Measurements from ENCODE around the gene WDR36. TPM values are rescaled to one million over a fixed set of nuclear protein-coding genes. Genes with fewer than 3 reads are reported as not detected.
A peak's percentile ranks its signal among the peaks of the same experiment; 100 is the strongest.

Gene WDR36
- total and polyA plus RNA-seq, 2 of the 13 experiments (the other 11 are each of a cell fraction or from before 2014, with no cell fraction given), result 18.2 to 40.6 TPM

DNA sequence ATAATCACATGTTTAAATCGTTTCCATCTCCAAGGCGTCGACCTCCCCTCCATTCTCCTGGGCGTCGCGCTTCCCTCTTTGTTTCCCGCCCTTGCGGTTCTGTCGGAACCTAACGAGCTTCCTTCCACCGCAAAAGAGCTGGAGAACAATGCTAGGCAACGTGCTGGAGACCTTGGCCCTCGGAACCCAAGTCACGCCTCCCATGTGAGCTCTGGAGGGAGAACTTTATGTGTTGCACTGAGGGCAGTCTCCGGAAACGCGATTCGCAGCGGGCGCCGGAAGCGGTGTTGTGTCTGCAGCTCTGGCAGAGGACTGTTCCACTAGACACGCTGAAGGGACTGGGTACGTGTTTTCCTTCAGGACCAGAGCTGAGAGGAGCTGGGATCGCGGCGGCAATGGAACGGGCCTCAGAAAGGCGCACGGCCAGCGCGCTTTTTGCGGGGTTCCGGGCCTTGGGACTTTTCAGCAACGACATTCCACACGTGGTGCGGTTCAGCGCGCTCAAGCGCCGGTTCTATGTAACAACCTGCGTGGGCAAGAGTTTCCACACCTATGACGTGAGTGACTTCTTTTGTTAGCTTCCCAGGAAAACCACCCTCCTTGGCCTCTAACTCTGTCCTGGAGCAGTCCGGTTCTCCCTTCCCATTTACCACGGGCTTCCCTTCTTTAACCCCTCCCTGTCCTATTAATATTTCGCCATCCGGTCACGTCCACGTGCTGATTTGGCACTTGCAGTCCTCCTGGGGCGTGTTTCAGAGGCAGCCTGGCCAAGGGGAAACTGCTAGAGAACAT, at the start of gene WDR36 (continued):
- TF ChIP-seq, protein P1, sequence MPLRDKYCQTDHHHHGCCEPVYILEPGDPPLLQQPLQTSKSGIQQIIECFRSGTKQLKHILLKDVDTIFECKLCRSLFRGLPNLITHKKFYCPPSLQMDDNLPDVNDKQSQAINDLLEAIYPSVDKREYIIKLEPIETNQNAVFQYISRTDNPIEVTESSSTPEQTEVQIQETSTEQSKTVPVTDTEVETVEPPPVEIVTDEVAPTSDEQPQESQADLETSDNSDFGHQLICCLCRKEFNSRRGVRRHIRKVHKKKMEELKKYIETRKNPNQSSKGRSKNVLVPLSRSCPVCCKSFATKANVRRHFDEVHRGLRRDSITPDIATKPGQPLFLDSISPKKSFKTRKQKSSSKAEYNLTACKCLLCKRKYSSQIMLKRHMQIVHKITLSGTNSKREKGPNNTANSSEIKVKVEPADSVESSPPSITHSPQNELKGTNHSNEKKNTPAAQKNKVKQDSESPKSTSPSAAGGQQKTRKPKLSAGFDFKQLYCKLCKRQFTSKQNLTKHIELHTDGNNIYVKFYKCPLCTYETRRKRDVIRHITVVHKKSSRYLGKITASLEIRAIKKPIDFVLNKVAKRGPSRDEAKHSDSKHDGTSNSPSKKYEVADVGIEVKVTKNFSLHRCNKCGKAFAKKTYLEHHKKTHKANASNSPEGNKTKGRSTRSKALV (CRISPR knock-in tag; IDR thresholded peaks at IDR 0.05), result peak; percentile 82
- TF ChIP-seq ZNF7 (CRISPR knock-in tag; IDR thresholded peaks at IDR 0.05), result peak; percentile 55; the same call in 1 of the 2 replicates
- TF ChIP-seq NONO (IDR thresholded peaks at IDR 0.05), result no peak
- TF ChIP-seq NONO (CRISPR knock-in tag; conservative IDR thresholded peaks at IDR 0.05), result peak; percentile 99
- TF ChIP-seq, protein P2, sequence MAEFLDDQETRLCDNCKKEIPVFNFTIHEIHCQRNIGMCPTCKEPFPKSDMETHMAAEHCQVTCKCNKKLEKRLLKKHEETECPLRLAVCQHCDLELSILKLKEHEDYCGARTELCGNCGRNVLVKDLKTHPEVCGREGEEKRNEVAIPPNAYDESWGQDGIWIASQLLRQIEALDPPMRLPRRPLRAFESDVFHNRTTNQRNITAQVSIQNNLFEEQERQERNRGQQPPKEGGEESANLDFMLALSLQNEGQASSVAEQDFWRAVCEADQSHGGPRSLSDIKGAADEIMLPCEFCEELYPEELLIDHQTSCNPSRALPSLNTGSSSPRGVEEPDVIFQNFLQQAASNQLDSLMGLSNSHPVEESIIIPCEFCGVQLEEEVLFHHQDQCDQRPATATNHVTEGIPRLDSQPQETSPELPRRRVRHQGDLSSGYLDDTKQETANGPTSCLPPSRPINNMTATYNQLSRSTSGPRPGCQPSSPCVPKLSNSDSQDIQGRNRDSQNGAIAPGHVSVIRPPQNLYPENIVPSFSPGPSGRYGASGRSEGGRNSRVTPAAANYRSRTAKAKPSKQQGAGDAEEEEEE (CRISPR knock-in tag; IDR thresholded peaks at IDR 0.05; ENCODE audit: borderline replicate concordance), result peak; percentile 67; the same call in 1 of the 2 replicates
- no peak for TF ChIP-seq CENPX (CRISPR knock-in tag; IDR thresholded peaks at IDR 0.05)
- TF ChIP-seq JARID2 (CRISPR knock-in tag; IDR thresholded peaks at IDR 0.05; ENCODE audit: insufficient replicate concordance), result no peak
- TF ChIP-seq ZNF788 (CRISPR knock-in tag; IDR thresholded peaks at IDR 0.05; ENCODE audit: borderline replicate concordance), result peak; percentile 99
- peak; percentile 99 for TF ChIP-seq ZNF792 (CRISPR knock-in tag; IDR thresholded peaks at IDR 0.05)
- peak; percentile 91 for TF ChIP-seq MIER2 (CRISPR knock-in tag; IDR thresholded peaks at IDR 0.05)
- peak; percentile 99 for TF ChIP-seq PHF20 (CRISPR knock-in tag; IDR thresholded peaks at IDR 0.05)
- TF ChIP-seq, protein P3, sequence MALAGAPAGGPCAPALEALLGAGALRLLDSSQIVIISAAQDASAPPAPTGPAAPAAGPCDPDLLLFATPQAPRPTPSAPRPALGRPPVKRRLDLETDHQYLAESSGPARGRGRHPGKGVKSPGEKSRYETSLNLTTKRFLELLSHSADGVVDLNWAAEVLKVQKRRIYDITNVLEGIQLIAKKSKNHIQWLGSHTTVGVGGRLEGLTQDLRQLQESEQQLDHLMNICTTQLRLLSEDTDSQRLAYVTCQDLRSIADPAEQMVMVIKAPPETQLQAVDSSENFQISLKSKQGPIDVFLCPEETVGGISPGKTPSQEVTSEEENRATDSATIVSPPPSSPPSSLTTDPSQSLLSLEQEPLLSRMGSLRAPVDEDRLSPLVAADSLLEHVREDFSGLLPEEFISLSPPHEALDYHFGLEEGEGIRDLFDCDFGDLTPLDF (CRISPR knock-in tag; IDR thresholded peaks at IDR 0.05), result peak; percentile 89
- peak; percentile 99 for TF ChIP-seq ZSCAN30 (CRISPR knock-in tag; IDR thresholded peaks at IDR 0.05)
- 0 out of 2 replicates have a peak, but pooled peaks have one; percentile 61 for TF ChIP-seq RCOR2 (CRISPR knock-in tag; IDR thresholded peaks at IDR 0.05)
- peak; percentile 94 for TF ChIP-seq ZBTB20 (CRISPR knock-in tag; IDR thresholded peaks at IDR 0.05; ENCODE audit: borderline replicate concordance, low read depth)
- peak; percentile 86 for TF ChIP-seq ZBTB1 (CRISPR knock-in tag; IDR thresholded peaks at IDR 0.05; ENCODE audit: borderline replicate concordance)
- peak; percentile 95 for TF ChIP-seq ZNF672 (CRISPR knock-in tag; IDR thresholded peaks at IDR 0.05)
- TF ChIP-seq ZBTB7B (CRISPR knock-in tag; IDR thresholded peaks at IDR 0.05), result peak; percentile 58; the same call in 1 of the 2 replicates
- peak; percentile 82; the same call in 1 of the 2 replicates for TF ChIP-seq NFIB (CRISPR knock-in tag; IDR thresholded peaks at IDR 0.05; ENCODE audit: borderline replicate concordance)
- no peak for TF ChIP-seq U2AF1 (optimal IDR thresholded peaks at IDR 0.05; ENCODE audit: low read depth, low read length)
- TF ChIP-seq ZNF3 (CRISPR knock-in tag; IDR thresholded peaks at IDR 0.05), result peak; percentile 82; the same call in 1 of the 2 replicates
- TF ChIP-seq ZBTB42 (CRISPR knock-in tag; IDR thresholded peaks at IDR 0.05), result peak; percentile 93
- TF ChIP-seq, protein P4, sequence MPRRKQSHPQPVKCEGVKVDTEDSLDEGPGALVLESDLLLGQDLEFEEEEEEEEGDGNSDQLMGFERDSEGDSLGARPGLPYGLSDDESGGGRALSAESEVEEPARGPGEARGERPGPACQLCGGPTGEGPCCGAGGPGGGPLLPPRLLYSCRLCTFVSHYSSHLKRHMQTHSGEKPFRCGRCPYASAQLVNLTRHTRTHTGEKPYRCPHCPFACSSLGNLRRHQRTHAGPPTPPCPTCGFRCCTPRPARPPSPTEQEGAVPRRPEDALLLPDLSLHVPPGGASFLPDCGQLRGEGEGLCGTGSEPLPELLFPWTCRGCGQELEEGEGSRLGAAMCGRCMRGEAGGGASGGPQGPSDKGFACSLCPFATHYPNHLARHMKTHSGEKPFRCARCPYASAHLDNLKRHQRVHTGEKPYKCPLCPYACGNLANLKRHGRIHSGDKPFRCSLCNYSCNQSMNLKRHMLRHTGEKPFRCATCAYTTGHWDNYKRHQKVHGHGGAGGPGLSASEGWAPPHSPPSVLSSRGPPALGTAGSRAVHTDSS (CRISPR knock-in tag; conservative IDR thresholded peaks at IDR 0.05), result no peak
- no peak for TF ChIP-seq HNRNPK (IDR thresholded peaks at IDR 0.05; ENCODE audit: low read depth, low read length, poor library complexity, severe bottlenecking)
- peak; percentile 97 for TF ChIP-seq ZNF331 (CRISPR knock-in tag; IDR thresholded peaks at IDR 0.05)
